ENCODE results near the gene CDY2A.
"Not testable (repeated sequence)": the region's sequence is repeated elsewhere in the genome, so short reads cannot be mapped to it uniquely, and the experiment has no call there.

Gene CDY2A

GRCh38 chrY:18056473-18056872, 30.9 kb downstream of the CDY2A start:
- not testable (repeated sequence) for H3K36me3 ChIP-seq (ENCODE audit: control insufficient read depth, insufficient read depth, low read length, severe bottlenecking); H3K9ac ChIP-seq (ENCODE audit: low read length); H3K4me1 ChIP-seq (ENCODE audit: control insufficient read depth, insufficient read depth, low read length)

GRCh38 chrY:18073464-18073863, 47.9 kb downstream of the CDY2A start:
- H3K36me3 ChIP-seq (ENCODE audit: control insufficient read depth, insufficient read depth, low read length, severe bottlenecking); H3K4me3 ChIP-seq (ENCODE audit: low read length); H3K27me3 ChIP-seq (replicated peaks; ENCODE audit: control insufficient read depth, insufficient read depth, low read length); H3K9me3 ChIP-seq (ENCODE audit: control insufficient read depth, low read length); DNase-seq (ENCODE audit: low read depth); H3K9ac ChIP-seq (ENCODE audit: low read length); H3K4me1 ChIP-seq (ENCODE audit: control insufficient read depth, insufficient read depth, low read length): not testable (repeated sequence)

More at GRCh38 chrY:18056473-18056872, 30.9 kb downstream of the CDY2A start:
- not testable (repeated sequence) for H3K4me3 ChIP-seq (ENCODE audit: low read length); H3K27me3 ChIP-seq (replicated peaks; ENCODE audit: control insufficient read depth, insufficient read depth, low read length); H3K9me3 ChIP-seq (ENCODE audit: control insufficient read depth, low read length); DNase-seq (ENCODE audit: low read depth)
